CD4-positive, CD25-positive, alpha-beta regulatory T cell (primary cell): ENCODE results near the gene LRPAP1. TPM values are rescaled to one million over a fixed set of nuclear protein-coding genes. Genes with fewer than 3 reads are reported as not detected.
"Not testable (repeated sequence)": the region's sequence is repeated elsewhere in the genome, so short reads cannot be mapped to it uniquely, and the experiment has no call there.

Experiments
- ATAC-seq, 2 donors: fragments of 150-1000 bp; cut with Tn5 transposase; one replicate each; pipeline ENCODE4 v1.10.0; 2021; ENCODE audit warnings: low read depth in 2 of 2, moderate number of reproducible peaks in 2 of 2, moderate library complexity in 1 of 2
- DNase-seq, 3 donors: peaks; one replicate each; pipeline versions ENCODE4 v3.0.0 to v3.0.0-alpha.2; 2012 to 2022; ENCODE audit warnings: mixed read lengths in 1 of 3
- H3K27ac ChIP-seq: one replicate; pipeline ENCODE4 v1.7.0; 2013; ENCODE audit warnings: mild to moderate bottlenecking, low read length; ENCODE audit not compliant: insufficient read depth, poor library complexity, severe bottlenecking
- H3K27me3 ChIP-seq: one replicate; pipeline ENCODE4 v1.7.0; 2013; ENCODE audit warnings: low read length; ENCODE audit not compliant: control insufficient read depth, insufficient read depth
- H3K36me3 ChIP-seq: one replicate; pipeline ENCODE4 v1.7.0; 2013; ENCODE audit warnings: mild to moderate bottlenecking, low read length, moderate library complexity; ENCODE audit not compliant: control insufficient read depth, insufficient read depth
- H3K4me1 ChIP-seq: 2 replicates; pipeline ENCODE4 v1.7.0; 2013; ENCODE audit warnings: mild to moderate bottlenecking, low read length; ENCODE audit not compliant: insufficient read depth, control insufficient read depth, poor library complexity, severe bottlenecking
- H3K4me3 ChIP-seq: one replicate; pipeline ENCODE4 v1.7.0; 2013; ENCODE audit warnings: low read depth, mild to moderate bottlenecking, low read length, moderate library complexity
- H3K9me3 ChIP-seq, 2 experiments: 1 replicate in 1 of 2; 2 replicates in 1 of 2; pipeline ENCODE4 v1.7.0; 2013; ENCODE audit warnings: low read length in 2 of 2, mild to moderate bottlenecking in 1 of 2, moderate library complexity in 1 of 2; ENCODE audit not compliant: control insufficient read depth in 2 of 2
- H3K27ac Mint-ChIP-seq, 3 donors: one replicate each; pipeline ENCODE4 v1.8.0; 2020 to 2022; ENCODE audit warnings: mild to moderate bottlenecking in 3 of 3, mixed read lengths in 3 of 3, moderate library complexity in 2 of 3
- H3K27me3 Mint-ChIP-seq: one replicate; pipeline ENCODE4 v1.8.0; 2022; ENCODE audit warnings: mild to moderate bottlenecking, mixed read lengths
- H3K36me3 Mint-ChIP-seq: one replicate; pipeline ENCODE4 v1.8.0; 2020; ENCODE audit warnings: mixed read lengths
- H3K4me1 Mint-ChIP-seq, 4 donors: one replicate each; pipeline ENCODE4 v1.8.0; 2020 to 2022; ENCODE audit warnings: mixed read lengths in 4 of 4, mild to moderate bottlenecking in 1 of 4
- H3K4me3 Mint-ChIP-seq, 4 donors: one replicate each; pipeline ENCODE4 v1.8.0; 2020 to 2022; ENCODE audit warnings: mild to moderate bottlenecking in 4 of 4, mixed read lengths in 4 of 4, moderate library complexity in 3 of 4
- H3K9me3 Mint-ChIP-seq, 7 donors: one replicate each; pipeline ENCODE4 v1.8.0; 2020 to 2022; ENCODE audit warnings: mixed read lengths in 7 of 7, mild to moderate bottlenecking in 3 of 7, moderate library complexity in 2 of 7
- polyA plus RNA-seq, 4 donors: library from polyadenylated mRNA; unstranded; fragments of 300-500 nt; fragmentation: Illumina TruSeq; gene quantifications; one replicate each; pipeline ENCODE4 v1.2.3, GENCODE V29; 2021
- total RNA-seq: library from RNA; stranded (reverse); gene quantifications from one replicate; pipeline ENCODE4 v1.2.3, GENCODE V29; 2022

Gene LRPAP1
- total and polyA plus RNA-seq, 5 donors from 2014 or later = 78.4 to 111 (median 99.2) TPM

DNA sequence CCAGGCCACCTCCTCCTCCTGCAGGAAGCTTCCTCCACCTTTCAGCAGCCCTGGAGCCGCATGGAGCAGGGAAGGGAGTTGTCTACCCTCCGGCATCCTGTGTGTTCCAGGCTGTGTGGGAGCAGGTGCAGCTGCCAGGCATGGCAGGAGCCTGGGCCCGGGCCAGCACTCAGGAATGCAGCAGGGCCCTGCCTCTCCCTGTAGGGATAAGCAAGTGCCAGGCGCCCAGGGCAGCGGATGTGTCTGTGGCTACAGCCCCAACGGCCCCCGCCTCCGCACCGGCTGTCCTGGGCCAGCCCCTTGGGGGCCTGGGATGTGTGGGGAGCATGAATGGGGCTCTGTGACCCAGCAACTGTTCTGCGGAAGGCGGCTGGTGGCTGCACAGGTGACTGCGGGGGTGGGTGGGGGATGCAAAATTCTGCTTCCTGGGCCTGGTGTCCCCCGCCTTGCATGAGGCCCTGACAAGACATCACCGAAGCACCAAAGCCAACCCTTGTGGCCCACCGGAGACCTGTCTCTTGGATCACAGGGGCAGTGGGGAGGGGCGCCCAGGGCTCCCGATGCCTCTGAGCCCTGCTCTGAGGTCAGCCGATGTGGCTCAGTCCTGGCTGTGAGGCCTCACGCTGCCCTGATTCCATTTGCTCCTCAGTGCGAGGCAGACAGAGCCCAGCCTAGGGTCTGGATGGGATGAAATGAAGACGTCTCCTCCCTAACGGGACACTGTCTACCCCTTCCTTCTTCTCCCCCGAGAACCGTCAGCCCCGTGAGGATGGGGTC lies 70.5 kb downstream of the LRPAP1 start:
- DNase-seq (no peak), ATAC-seq (no peak)
- Mint-ChIP-seq H3K36me3 (peaks cover 3% of the 10 kb centered on the region), H3K27me3 (peaks cover 30% of the 10 kb centered on the region), H3K4me1 (peaks cover 0 to 2% (median 0%) of the 10 kb centered on the region in 4 donors), H3K4me3 (no peak overlapping the region), H3K27ac (no peak overlapping the region), H3K9me3 (peaks cover 0 to under 1% (median 0%) of the 10 kb centered on the region in 7 donors)
- H3K4me3 ChIP-seq = no peak overlapping the region
- no peaks in the 10 kb centered on the region for H3K4me1 ChIP-seq
- no peaks in the 10 kb centered on the region for H3K27me3 ChIP-seq
- H3K9me3 ChIP-seq = no peaks in the 10 kb centered on the region
- no peak overlapping the region for H3K27ac ChIP-seq
- no peaks in the 10 kb centered on the region for H3K36me3 ChIP-seq

DNA sequence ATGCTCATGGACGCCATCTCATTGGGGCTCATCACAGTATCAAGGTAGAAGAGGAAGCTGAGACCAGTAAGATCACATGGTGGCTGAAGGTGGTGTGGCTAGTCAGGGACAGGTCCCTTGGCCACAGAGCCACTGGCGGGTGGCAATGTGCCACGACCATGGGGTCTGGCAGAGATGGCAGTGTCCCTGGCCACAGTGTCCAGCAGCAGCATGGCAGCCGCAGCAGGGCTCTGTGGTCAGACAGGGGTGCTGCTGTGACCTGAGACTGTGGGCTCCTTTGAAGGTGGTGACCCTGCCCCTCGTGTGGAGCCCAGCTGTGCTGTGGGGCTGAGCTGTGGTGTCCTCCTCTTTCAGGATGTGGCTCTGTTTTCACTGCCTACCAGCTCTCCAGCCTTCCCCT lies 71.3 kb downstream of the LRPAP1 start:
- Histone ChIP-seq H3K9me3 (no peaks in the 10 kb centered on the region), H3K4me3 (no peak overlapping the region), H3K27me3 (no peaks in the 10 kb centered on the region), H3K36me3 (no peaks in the 10 kb centered on the region), H3K27ac (no peak overlapping the region), H3K4me1 (no peaks in the 10 kb centered on the region)
- Mint-ChIP-seq H3K4me3 (no peak overlapping the region), H3K27ac (no peak overlapping the region), H3K36me3 (peaks cover 3% of the 10 kb centered on the region), H3K9me3 (peaks cover 0 to 3% (median 0%) of the 10 kb centered on the region in 7 donors), H3K4me1 (peaks cover 0 to 2% (median 0%) of the 10 kb centered on the region in 4 donors), H3K27me3 (peaks cover 30% of the 10 kb centered on the region)
- DNase-seq (no peak), ATAC-seq (no peak)

DNA sequence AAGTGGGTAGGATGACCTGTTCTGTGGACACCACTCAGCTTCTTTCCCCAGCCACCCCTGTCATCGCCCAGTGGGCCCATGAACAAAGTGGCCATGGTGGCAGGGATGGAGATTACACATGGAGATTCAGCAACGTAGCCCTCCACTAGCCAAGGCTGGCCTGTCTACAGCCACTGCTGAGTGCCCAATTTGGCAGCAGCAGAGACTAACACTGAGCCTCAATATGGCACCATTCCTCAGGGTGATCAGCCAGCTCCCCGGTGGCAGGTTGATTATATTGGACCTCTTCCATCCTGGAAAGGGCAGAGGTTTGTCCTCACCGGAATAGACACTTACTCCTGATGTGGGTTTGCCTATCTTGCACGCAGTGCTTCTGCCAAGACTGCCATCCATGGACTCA lies 73.1 kb downstream of the LRPAP1 start:
- Mint-ChIP-seq H3K9me3 (peaks cover 0 to 16% (median 4%) of the 10 kb centered on the region in 7 donors), H3K27me3 (peaks cover 20% of the 10 kb centered on the region)
- not testable (repeated sequence) for H3K4me3 ChIP-seq, H3K4me1 Mint-ChIP-seq, H3K27me3 ChIP-seq, H3K27ac Mint-ChIP-seq, H3K27ac ChIP-seq, H3K36me3 ChIP-seq, H3K9me3 ChIP-seq, H3K4me1 ChIP-seq, ATAC-seq, H3K4me3 Mint-ChIP-seq, H3K36me3 Mint-ChIP-seq, DNase-seq

DNA sequence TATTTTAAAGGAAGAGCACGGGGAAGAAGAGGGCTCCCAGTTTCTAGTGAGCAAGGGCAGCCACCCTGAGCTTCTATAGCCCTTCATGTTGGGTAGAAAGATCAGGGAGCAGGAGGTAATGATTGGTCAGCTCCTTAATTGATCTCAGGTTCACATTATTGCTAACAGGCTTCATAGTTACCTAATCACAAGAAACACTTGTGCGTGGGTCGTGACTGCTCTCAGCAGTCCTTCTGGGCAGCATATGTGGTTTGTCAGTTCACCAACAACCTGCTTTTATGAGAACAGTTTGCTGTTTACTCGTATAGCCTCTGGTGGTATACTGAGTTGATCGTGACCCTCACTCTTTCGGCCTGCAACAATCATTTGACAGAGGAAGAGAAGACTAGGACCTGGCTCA lies 73.9 kb downstream of the LRPAP1 start:
- ATAC-seq (no peak), DNase-seq (no peak)
- Mint-ChIP-seq H3K4me3 (no peak overlapping the region), H3K9me3 (peaks cover 0 to 16% (median 4%) of the 10 kb centered on the region in 7 donors), H3K36me3 (peaks cover 3% of the 10 kb centered on the region), H3K4me1 (peaks cover 0 to 2% (median 0%) of the 10 kb centered on the region in 4 donors), H3K27ac (no peak overlapping the region), H3K27me3 (peaks cover 25% of the 10 kb centered on the region)
- Histone ChIP-seq H3K9me3 (peaks cover 0 to 5% of the 10 kb centered on the region in 2 experiments), H3K36me3 (no peaks in the 10 kb centered on the region), H3K4me3 (no peak overlapping the region), H3K27me3 (no peaks in the 10 kb centered on the region), H3K4me1 (no peaks in the 10 kb centered on the region), H3K27ac (no peak overlapping the region)

DNA sequence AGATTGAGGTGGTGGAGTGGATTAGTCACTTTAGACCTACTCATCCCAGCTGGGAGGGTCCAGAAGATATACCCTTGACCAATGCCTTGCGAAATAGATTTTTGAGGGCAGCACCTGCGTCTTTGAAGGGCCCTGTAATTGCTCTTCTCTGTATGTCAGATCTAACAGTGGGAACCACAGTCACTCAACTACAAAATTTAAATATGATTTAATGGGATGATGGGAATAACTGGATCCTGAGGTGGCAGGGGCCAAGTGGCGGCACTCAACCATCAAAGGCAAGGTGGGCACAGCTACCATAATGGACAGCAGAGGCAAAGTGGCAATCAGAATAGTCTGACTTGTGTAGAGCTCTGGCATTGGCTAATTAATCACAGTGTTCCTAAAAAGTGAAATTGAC lies 76.6 kb downstream of the LRPAP1 start:
- not testable (repeated sequence) for H3K27ac ChIP-seq, H3K36me3 Mint-ChIP-seq, H3K36me3 ChIP-seq, DNase-seq, H3K9me3 ChIP-seq, H3K27ac Mint-ChIP-seq, H3K4me1 ChIP-seq, H3K27me3 ChIP-seq, H3K4me3 ChIP-seq, H3K4me1 Mint-ChIP-seq, ATAC-seq, H3K4me3 Mint-ChIP-seq
- Mint-ChIP-seq H3K9me3 (peaks cover 0 to 16% (median 4%) of the 10 kb centered on the region in 7 donors), H3K27me3 (peaks cover 15% of the 10 kb centered on the region)

Other genes with a start within 250 kb of the LRPAP1 start
- 27.6 TPM for gene RGS12, start 239.4 kb downstream of the LRPAP1 start, total RNA-seq
- gene RGS12, start 239.4 kb downstream of the LRPAP1 start, polyA plus RNA-seq = 1 to 10 TPM; 3.7 to 6.7 (median 6.0) TPM
- gene HGFAC, start 90.5 kb downstream of the LRPAP1 start, total RNA-seq = not detected
- gene HGFAC, start 90.5 kb downstream of the LRPAP1 start, polyA plus RNA-seq = under 1 TPM in 1 of 4 donors, not detected in 3; 0.11 TPM
- gene DOK7, start 69.1 kb downstream of the LRPAP1 start, total RNA-seq = not detected
- gene DOK7, start 69.1 kb downstream of the LRPAP1 start, polyA plus RNA-seq = under 1 TPM in 2 of 4 donors, not detected in 2; 0.08 to 0.14 TPM
- not detected for gene ADRA2C, start 234.0 kb upstream of the LRPAP1 start, total RNA-seq
- not detected for gene ADRA2C, start 234.0 kb upstream of the LRPAP1 start, polyA plus RNA-seq